IMR-90 (cell line): ENCODE measurements around the gene ZFAND5. TPM values are rescaled to one million over a fixed set of nuclear protein-coding genes. Genes with fewer than 3 reads are reported as not detected.

Source experiments
- ATAC-seq: fragments of 200-7000 bp; cut with Tn5 transposase; 2 replicates; pipeline ENCODE4 v1.9.1; 2020; ENCODE audit warnings: low read depth, mild to moderate bottlenecking, moderate library complexity
- BruUV-seq: library from RNA; stranded (reverse); fragments of 400-500 nt; replicated peaks from 2 replicates; lab custom pipeline; 2021; lab: Mats Ljungman, UMichigan
- CTCF ChIA-PET: fragments of 300-600 bp; formaldehyde crosslinking; extraction: SDS; loops from one replicate; lab custom pipeline; 2021; ENCODE audit warnings: antibody characterized with exemption; lab: Yijun Ruan, JAX
- POLR2A ChIA-PET: fragments of 300-600 bp; sonication (Branson Sonifier 250); formaldehyde crosslinking; loops from one replicate; lab custom pipeline; 2022; ENCODE audit warnings: antibody characterized with exemption; ENCODE audit not compliant: unreplicated experiment; lab: Charles Lee
- DNase-seq: peaks from one replicate; pipeline ENCODE4 v3.0.0; 2013
- H2AFZ ChIP-seq: replicated peaks from 2 replicates; pipeline ENCODE3; 2013; ENCODE audit warnings: low read length, mild to moderate bottlenecking; ENCODE audit not compliant: poor library complexity
- H2AK5ac ChIP-seq: 2 replicates; pipeline ENCODE4 v1.6.1; 2013; ENCODE audit warnings: low read depth, low read length, inconsistent platforms
- H2AK9ac ChIP-seq: replicated peaks from 2 replicates; pipeline ENCODE3; 2013; ENCODE audit warnings: mild to moderate bottlenecking, low read depth, low read length, moderate library complexity; ENCODE audit not compliant: poor library complexity
- H2BK120ac ChIP-seq: 2 replicates; pipeline ENCODE4 v1.6.1; 2013; ENCODE audit warnings: low read depth, low read length, inconsistent platforms
- H2BK15ac ChIP-seq: 3 replicates; pipeline ENCODE4 v1.6.1; 2013; ENCODE audit warnings: low read depth, low read length, inconsistent platforms
- H2BK20ac ChIP-seq: 2 replicates; pipeline ENCODE4 v1.6.1; 2013; ENCODE audit warnings: low read depth, mild to moderate bottlenecking, inconsistent platforms, low read length, moderate library complexity
- H2BK5ac ChIP-seq: 2 replicates; pipeline ENCODE4 v1.6.1; 2013; ENCODE audit warnings: mild to moderate bottlenecking, low read depth, low read length, inconsistent platforms; ENCODE audit not compliant: poor library complexity, severe bottlenecking
- H3K14ac ChIP-seq: replicated peaks from 2 replicates; pipeline ENCODE4 v1.6.1; 2013; ENCODE audit warnings: low read depth, low read length, inconsistent platforms
- H3K18ac ChIP-seq: 2 replicates; pipeline ENCODE4 v1.6.1; 2013; ENCODE audit warnings: low read depth, low read length, control low read depth
- H3K23ac ChIP-seq: 2 replicates; pipeline ENCODE4 v1.6.1; 2013; ENCODE audit warnings: low read depth, low read length, inconsistent platforms
- H3K27ac ChIP-seq: 2 replicates; pipeline ENCODE4 v1.5.1; 2013; ENCODE audit warnings: mild to moderate bottlenecking, control low read depth, low read length; ENCODE audit not compliant: insufficient read depth
- H3K27me3 ChIP-seq: 2 replicates; pipeline ENCODE4 v1.6.1; 2013; ENCODE audit warnings: low read length; ENCODE audit not compliant: control insufficient read depth, insufficient read depth
- H3K36me3 ChIP-seq: 2 replicates; pipeline ENCODE4 v1.6.1; 2013; ENCODE audit warnings: low read length, mixed read lengths; ENCODE audit not compliant: control insufficient read depth, insufficient read depth
- H3K4ac ChIP-seq: 2 replicates; pipeline ENCODE4 v1.6.1; 2013; ENCODE audit warnings: low read depth, low read length, inconsistent platforms
- H3K4me1 ChIP-seq: 2 replicates; pipeline ENCODE4 v1.6.1; 2013; ENCODE audit warnings: low read length, mixed read lengths; ENCODE audit not compliant: control insufficient read depth, insufficient read depth
- H3K4me2 ChIP-seq: 2 replicates; pipeline ENCODE4 v1.6.1; 2013; ENCODE audit warnings: low read depth, mild to moderate bottlenecking, control low read depth, low read length, moderate library complexity
- H3K4me3 ChIP-seq: 2 replicates; pipeline ENCODE4 v1.5.1; 2013; ENCODE audit warnings: low read depth, mild to moderate bottlenecking, control low read depth, low read length, moderate library complexity; ENCODE audit not compliant: insufficient read depth
- H3K56ac ChIP-seq: 2 replicates; pipeline ENCODE4 v1.6.1; 2013; ENCODE audit warnings: low read length, inconsistent platforms; ENCODE audit not compliant: insufficient read depth; ENCODE audit errors: extremely low read depth
- H3K79me1 ChIP-seq, 2 experiments: 2 replicates each; pipeline ENCODE4 v1.6.1; 2013; ENCODE audit warnings: low read length in 2 of 2, inconsistent platforms in 1 of 2, low read depth in 1 of 2
- H3K9ac ChIP-seq: 2 replicates; pipeline ENCODE4 v1.6.1; 2013; ENCODE audit warnings: low read depth, low read length, control low read depth
- H3K9me1 ChIP-seq: 2 replicates; pipeline ENCODE4 v1.6.1; 2013; ENCODE audit warnings: low read length, inconsistent platforms; ENCODE audit not compliant: insufficient read depth
- H3K9me3 ChIP-seq: 2 replicates; pipeline ENCODE4 v1.6.1; 2013; ENCODE audit warnings: low read length; ENCODE audit not compliant: control insufficient read depth, insufficient read depth
- H4K20me1 ChIP-seq: 2 replicates; pipeline ENCODE4 v1.6.1; 2013; ENCODE audit warnings: low read length, inconsistent platforms; ENCODE audit not compliant: insufficient read depth
- H4K5ac ChIP-seq: 2 replicates; pipeline ENCODE4 v1.6.1; 2013; ENCODE audit warnings: mild to moderate bottlenecking, low read depth, low read length, control low read depth
- H4K8ac ChIP-seq, 2 experiments: 2 replicates each; pipeline ENCODE4 v1.6.1; 2013; ENCODE audit warnings: low read depth in 2 of 2, low read length in 2 of 2, control low read depth in 1 of 2, inconsistent platforms in 1 of 2
- H4K91ac ChIP-seq: 2 replicates; pipeline ENCODE4 v1.6.1; 2013; ENCODE audit warnings: low read depth, low read length, inconsistent platforms; ENCODE audit not compliant: insufficient read depth
- BHLHE40 ChIP-seq: fragments of 150-350 bp; IDR thresholded peaks from 2 replicates; pipeline ENCODE4 v1.6.1; 2016; ENCODE audit warnings: mild to moderate bottlenecking, low read depth, low read length
- CEBPB ChIP-seq: IDR thresholded peaks from 2 replicates; pipeline ENCODE4 v1.6.1; 2012; ENCODE audit warnings: low read depth, low read length, improper control_type of control experiment
- CHD1 ChIP-seq: IDR thresholded peaks from 2 replicates; pipeline ENCODE4 v1.6.1; 2012; ENCODE audit warnings: low read depth, low read length, improper control_type of control experiment
- ELK1 ChIP-seq: fragments of 150-350 bp; IDR thresholded peaks from 2 replicates; pipeline ENCODE4 v1.6.1; 2016; ENCODE audit warnings: low read depth, mild to moderate bottlenecking, low read length, moderate library complexity, borderline replicate concordance
- FOS ChIP-seq: fragments of 150-350 bp; IDR thresholded peaks from 2 replicates; pipeline ENCODE4 v1.6.1; 2016; ENCODE audit warnings: low read depth, low read length
- MAFK ChIP-seq: IDR thresholded peaks from 2 replicates; pipeline ENCODE4 v1.6.1; 2012; ENCODE audit warnings: low read depth, low read length, improper control_type of control experiment
- MAZ ChIP-seq: IDR thresholded peaks from 2 replicates; pipeline ENCODE4 v1.6.1; 2012; ENCODE audit warnings: low read depth, mild to moderate bottlenecking, low read length, improper control_type of control experiment, moderate library complexity, borderline replicate concordance
- MXI1 ChIP-seq: IDR thresholded peaks from 2 replicates; pipeline ENCODE4 v1.6.1; 2012; ENCODE audit warnings: low read depth, mild to moderate bottlenecking, low read length, moderate library complexity, borderline replicate concordance
- NFE2L2 ChIP-seq: fragments of 150-350 bp; IDR thresholded peaks from 2 replicates; pipeline ENCODE4 v1.6.1; 2016; ENCODE audit warnings: low read depth, mild to moderate bottlenecking, low read length
- POLR2A ChIP-seq: IDR thresholded peaks from 2 replicates; pipeline ENCODE4 v1.6.1; 2012; ENCODE audit warnings: mild to moderate bottlenecking, low read depth, low read length
- RAD21 ChIP-seq: IDR thresholded peaks from 2 replicates; pipeline ENCODE4 v1.6.1; 2012; ENCODE audit warnings: low read length, improper control_type of control experiment
- RCOR1 ChIP-seq: IDR thresholded peaks from 2 replicates; pipeline ENCODE4 v1.6.1; 2012; ENCODE audit warnings: mild to moderate bottlenecking, low read length, improper control_type of control experiment; ENCODE audit not compliant: insufficient replicate concordance
- RFX5 ChIP-seq: IDR thresholded peaks from 2 replicates; pipeline ENCODE4 v1.8.0; 2012; ENCODE audit warnings: low read depth, mild to moderate bottlenecking, low read length, moderate library complexity
- SMC3 ChIP-seq: fragments of 150-350 bp; IDR thresholded peaks from 2 replicates; pipeline ENCODE4 v1.6.1; 2016; ENCODE audit warnings: low read depth, mild to moderate bottlenecking, antibody characterized with exemption, low read length, moderate library complexity
- USF2 ChIP-seq: fragments of 150-350 bp; IDR thresholded peaks from 2 replicates; pipeline ENCODE4 v1.6.1; 2017; ENCODE audit warnings: mild to moderate bottlenecking, antibody characterized with exemption, low read length, low read depth
- WGBS, 2 experiments: methylation state at CpG; one replicate each; pipeline versions ENCODE4 v1.1.5 to v1.1.7; 2013; ENCODE audit warnings: missing lambda C conversion rate in 2 of 2; ENCODE audit not compliant: insufficient read length in 1 of 2; ENCODE audit errors: extremely low coverage in 2 of 2; 5-methylcytosine and 5-hydroxymethylcytosine counted together
- dilution Hi-C: fragments of 300-500 bp; cut with HindIII; formaldehyde crosslinking; loops from one replicate; pipeline ENCODE4 v1.14.3; 2018; ENCODE audit warnings: low sequenced_read_pairs; ENCODE audit not compliant: unreplicated experiment
- in situ Hi-C: fragments of 300-500 bp; cut with MboI; formaldehyde crosslinking; loops from 3 replicates; pipeline ENCODE4 v1.14.3; 2019; ENCODE audit warnings: low sequenced_read_pairs, inconsistent platforms, mixed read lengths
- intact Hi-C: fragments of 100-400 bp; cut with micrococcal nuclease; formaldehyde crosslinking; loops from 2 replicates; pipeline ENCODE4 v1.10.0; 2022
- polyA plus RNA-seq, 3 experiments: library from polyadenylated mRNA; depleted of rRNA; stranded (reverse); fragments of >200 nt; gene quantifications; 2 replicates each; pipeline ENCODE4 v1.2.3, GENCODE V29; 2012; ENCODE audit warnings: low replicate concordance in 1 of 3
- total RNA-seq: library from RNA; depleted of rRNA; stranded (reverse); fragments of >200 nt; gene quantifications from 2 replicates; pipeline ENCODE4 v1.2.3, GENCODE V29; 2012

Gene ZFAND5
- total and polyA plus RNA-seq, 2 of the 4 experiments (the other 2 are of a cell fraction): 35.8 to 85.2 TPM

- Histone ChIP-seq H3K23ac (no peak overlapping the region), H3K56ac (no peak overlapping the region), H4K8ac (no peak overlapping the region), H2BK120ac (no peak overlapping the region), H2BK20ac (no peak overlapping the region), H2BK5ac (no peak overlapping the region), H3K4ac (no peak overlapping the region), H2AK9ac (no peak overlapping the region), H3K79me1 (no peaks in the 10 kb centered on the region; a peak in 1 of 4 replicates), H4K5ac (no peak overlapping the region), H3K36me3 (no peaks in the 10 kb centered on the region), H2AFZ (no peak overlapping the region), H4K91ac (no peak overlapping the region), H3K27ac (no peak overlapping the region), H3K9ac (no peak overlapping the region), H3K9me3 (no peaks in the 10 kb centered on the region), H2BK15ac (no peak overlapping the region), H3K4me2 (no peak overlapping the region), H3K27me3 (no peaks in the 10 kb centered on the region), H4K20me1 (no peaks in the 10 kb centered on the region), H3K4me1 (no peaks in the 10 kb centered on the region), H3K14ac (no peak overlapping the region), H2AK5ac (no peak overlapping the region), H3K18ac (no peak overlapping the region), H3K9me1 (no peaks in the 10 kb centered on the region), H3K4me3 (no peak overlapping the region)
- intact Hi-C loops (loop anchor here (10.0 kb wide), 1 partner anchor 178 kb away; no protein-coding TSS in a partner anchor), dilution Hi-C loops (no loop called here), in situ Hi-C loops (no loop called here)
- no TSS peak for BruUV-seq
- TF ChIP-seq POLR2A (no peak), SMC3 (no peak), RCOR1 (no peak), USF2 (no peak), MXI1 (no peak), MAFK (no peak), RFX5 (no peak), MAZ (no peak), NFE2L2 (no peak), CHD1 (no peak), FOS (no peak), CEBPB (no peak), BHLHE40 (no peak), ELK1 (no peak), RAD21 (no peak)
- no peak for DNase-seq
- WGBS, 2 experiments: 38% methylated on average over 1 of the region's 1 CpG; no CpG with 5 or more reads in 1 of the 2 experiments
- CTCF ChIA-PET: no interaction called here
- POLR2A ChIA-PET: no interaction called here
- no peak for ATAC-seq
These were observed 58.2 kb downstream of the ZFAND5 start for GRCh38 chr9:72306761-72307160.
